GM21825 (cell line): ENCODE results near the gene IFNA8.
"Not testable (repeated sequence)": the region's sequence is repeated elsewhere in the genome, so short reads cannot be mapped to it uniquely, and the experiment has no call there.

Experiments
- ATAC-seq: cut with Tn5 transposase; IDR thresholded peaks from one replicate; pipeline ENCODE4 v1.9.1; 2021; ENCODE audit warnings: mild to moderate bottlenecking, moderate library complexity; ENCODE audit not compliant: unreplicated experiment

The IFNA8 gene

DNA sequence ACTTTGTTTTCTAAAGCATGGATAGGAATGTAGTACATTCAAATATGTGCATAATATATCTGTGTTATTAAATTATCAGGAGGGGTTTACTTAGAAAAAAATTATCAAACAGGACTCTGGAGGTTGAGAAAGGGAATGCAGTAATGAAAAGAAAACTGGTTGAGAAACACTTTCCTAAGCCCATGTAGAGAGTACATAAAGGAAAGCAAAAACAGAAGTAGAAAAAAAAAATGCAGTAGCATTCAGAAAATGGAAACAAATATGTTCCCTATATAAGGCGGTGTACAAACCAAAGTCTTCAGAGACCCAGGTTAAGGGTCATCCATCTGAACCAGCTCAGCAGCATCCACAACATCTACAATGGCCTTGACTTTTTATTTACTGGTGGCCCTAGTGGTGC, at the start of gene IFNA8:
IFNA8 (plus strand) TSS at position 301 of the 400 bp plus-strand sequence; CDS start at position 361, 60 bp downstream.
- no peak for ATAC-seq

DNA sequence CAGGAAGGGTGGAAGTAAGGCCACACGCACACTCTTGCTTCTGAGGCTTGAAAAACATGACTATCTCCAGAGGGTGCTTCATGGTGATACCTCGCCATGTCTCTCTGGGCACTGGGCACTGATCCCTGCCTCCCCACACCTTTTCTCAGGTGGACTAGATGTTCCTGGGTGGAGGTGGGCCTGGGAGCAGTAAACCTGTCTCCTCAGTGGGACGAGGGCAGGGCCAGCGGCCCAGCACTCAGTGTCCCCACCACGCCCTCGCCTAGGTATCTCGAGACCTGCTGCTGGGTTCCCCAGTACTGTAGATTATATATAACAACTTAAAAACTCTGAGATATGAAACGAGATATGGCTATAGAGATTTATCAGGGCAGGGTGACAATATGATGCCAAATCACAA, 46.6 kb upstream of the IFNA8 start:
- no peak for ATAC-seq

DNA sequence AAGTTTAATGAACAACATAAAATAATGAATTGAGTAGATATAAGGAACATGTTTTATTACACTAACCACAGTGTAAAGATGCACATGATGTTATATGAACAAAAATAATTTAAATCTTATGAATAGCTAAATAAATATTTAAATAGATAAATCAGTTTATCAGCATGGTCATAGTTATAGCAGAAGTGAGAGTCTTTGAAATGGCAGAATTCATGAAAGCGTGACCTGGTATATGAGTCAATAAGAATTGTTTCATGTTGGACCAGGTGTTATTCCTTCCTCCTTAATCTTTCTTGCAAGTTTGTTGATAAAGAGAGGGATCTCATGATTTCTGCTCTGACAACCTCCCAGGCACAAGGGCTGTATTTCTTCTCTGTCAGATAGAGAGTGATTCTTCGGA, 41.7 kb upstream of the IFNA8 start:
- peak; percentile 90 for ATAC-seq

DNA sequence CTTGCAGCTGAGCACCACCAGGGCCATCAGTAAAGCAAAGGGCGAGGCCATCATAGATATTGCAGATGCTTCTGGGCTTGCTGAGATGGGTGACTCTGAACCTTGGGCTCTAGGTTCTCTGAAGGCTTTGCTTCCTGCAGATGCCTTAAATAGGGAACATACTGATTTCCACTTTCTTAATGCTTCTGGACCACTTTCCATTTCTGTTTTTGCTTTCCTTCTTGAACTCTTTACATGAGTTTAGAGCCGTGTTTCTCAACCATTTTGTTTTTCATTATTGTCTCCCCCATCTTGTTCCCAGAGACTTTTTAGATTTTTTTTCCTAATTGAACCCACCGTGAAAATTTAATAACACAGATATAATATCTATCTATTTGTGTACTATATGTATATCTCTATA, 41.0 kb upstream of the IFNA8 start, which contains the start of gene IFNA13:
IFNA13 (minus strand) TSS at position 101 of the 400 bp plus-strand sequence; CDS start at position 54, 47 bp downstream.
- ATAC-seq = no peak

DNA sequence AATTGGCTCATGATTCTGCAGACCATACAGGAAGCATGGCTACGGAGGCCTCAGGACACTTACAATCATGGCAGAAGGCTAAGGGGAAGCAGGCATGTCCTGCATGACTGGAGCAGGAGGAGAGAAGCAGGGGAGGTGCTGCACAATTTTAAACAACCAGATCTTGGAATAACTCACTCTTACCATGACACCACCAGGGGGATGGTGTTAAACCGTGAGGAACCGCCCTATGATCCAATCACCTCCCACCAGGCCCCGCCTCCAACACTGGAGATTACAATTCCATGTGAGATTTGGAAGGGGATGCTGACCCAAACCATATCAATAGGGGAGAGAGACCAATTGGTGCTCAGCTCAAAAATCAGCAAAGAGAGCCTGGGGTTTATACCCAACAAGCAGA, 37.5 kb upstream of the IFNA8 start:
- ATAC-seq = not testable (repeated sequence)

DNA sequence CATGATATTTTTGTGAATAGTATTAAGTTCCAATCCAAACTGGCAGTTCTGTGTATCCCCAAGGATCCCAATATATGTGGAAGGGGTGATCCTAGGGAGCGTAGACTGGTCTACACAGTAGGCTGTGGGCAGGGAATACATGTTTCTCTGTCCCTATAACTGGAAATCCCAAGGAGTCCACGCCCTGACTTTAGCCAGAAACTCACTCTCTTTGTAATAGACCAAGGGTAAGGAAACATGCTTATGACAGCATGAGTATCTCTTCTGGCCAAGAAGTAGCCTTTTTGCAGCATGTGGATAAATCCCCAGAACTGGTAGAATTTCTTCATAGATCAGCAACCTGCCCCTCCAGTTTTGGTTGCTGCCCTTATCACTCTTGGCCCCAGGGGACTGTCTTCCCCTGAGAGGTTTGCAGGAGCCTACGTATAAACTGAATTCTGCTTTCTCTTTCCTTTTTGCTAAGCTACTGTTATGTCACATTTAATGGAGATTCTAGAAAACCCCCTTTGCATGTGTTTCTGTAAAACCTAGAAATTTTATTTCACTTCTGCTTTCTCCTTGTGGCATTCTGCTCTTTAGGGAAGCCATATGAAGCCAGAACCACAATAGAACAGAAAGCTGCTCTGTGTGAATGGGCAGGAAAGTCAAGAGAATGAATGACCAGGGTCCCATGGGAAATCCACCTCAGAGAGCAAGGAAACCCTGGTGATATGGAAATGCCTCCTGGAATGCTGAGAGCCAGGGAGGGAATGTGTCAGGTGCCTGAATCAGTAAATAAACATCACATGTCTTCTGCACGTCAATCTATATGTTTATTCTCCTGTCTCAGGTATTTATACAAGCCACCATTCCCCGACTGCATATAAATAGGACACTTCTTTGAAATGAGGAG, 27.2 kb upstream of the IFNA8 start:
- peak; percentile 96 for ATAC-seq

DNA sequence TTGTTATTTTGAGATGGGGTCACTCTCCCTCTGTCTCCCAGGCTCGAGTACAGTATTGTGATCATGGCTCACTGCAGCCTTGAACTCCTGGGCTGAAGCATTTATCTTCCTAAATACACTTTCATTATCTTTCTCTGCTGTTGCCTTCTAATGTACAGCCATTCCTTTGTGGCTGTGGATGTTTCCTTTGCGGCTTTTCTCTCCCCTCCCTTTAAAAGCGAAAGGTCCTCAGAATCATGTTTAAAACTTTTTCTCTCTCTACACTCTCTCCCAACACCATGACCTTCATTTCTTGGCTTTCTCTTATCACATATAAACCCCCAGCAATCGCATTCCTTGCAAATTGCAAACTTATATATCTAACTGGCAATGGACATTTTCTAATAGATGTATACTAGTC, 25.3 kb upstream of the IFNA8 start:
- ATAC-seq = no peak

DNA sequence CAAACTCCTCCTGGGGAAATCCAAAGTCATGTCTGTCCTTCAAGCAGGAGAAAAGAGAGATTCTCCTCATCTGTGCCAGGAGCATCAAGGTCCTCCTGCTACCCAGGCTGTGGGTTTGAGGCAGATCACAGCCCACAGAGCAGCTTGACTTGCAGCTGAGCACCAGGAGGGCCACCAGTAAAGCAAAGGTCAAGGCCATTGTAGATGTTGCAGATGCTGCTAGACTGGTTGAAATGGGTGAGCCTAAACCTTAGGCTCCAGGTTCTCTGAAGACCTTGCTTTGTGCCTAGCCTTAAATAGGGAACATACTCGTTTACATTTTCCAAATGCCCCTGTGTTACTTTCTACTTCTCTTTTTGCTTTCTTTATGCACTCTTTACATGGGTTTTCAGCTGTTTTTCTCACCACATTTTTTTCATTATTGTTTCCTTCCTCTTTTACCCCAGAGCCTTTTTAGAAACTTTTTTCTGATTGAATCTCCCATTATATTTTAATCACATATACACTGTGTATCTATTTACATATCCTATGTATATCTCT, 23.7 kb upstream of the IFNA8 start, which contains the start of gene IFNA2:
IFNA2 (minus strand) TSS at position 268 of the 540 bp plus-strand sequence; CDS start at position 199, 69 bp downstream.
- peak; percentile 16 for ATAC-seq

DNA sequence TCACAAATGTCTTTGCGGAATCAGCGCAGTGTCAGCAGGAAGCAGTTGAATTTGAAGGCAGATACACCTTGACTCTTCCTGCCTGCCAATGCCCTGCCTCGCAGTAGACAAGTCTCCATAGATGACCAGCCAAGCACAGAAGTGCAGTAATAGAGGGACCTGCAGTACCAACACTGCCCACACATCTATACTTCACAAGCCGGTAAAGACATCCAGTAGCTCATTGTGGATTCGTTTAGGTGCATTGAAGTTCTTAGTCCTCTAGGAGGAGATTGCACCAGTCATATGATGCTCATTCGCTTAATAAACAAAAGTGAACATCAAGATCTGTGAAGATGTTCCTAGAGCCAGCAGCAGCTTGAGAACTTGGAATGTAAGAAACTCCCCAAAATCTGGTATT, 16.6 kb upstream of the IFNA8 start:
- peak; percentile 76 for ATAC-seq

DNA sequence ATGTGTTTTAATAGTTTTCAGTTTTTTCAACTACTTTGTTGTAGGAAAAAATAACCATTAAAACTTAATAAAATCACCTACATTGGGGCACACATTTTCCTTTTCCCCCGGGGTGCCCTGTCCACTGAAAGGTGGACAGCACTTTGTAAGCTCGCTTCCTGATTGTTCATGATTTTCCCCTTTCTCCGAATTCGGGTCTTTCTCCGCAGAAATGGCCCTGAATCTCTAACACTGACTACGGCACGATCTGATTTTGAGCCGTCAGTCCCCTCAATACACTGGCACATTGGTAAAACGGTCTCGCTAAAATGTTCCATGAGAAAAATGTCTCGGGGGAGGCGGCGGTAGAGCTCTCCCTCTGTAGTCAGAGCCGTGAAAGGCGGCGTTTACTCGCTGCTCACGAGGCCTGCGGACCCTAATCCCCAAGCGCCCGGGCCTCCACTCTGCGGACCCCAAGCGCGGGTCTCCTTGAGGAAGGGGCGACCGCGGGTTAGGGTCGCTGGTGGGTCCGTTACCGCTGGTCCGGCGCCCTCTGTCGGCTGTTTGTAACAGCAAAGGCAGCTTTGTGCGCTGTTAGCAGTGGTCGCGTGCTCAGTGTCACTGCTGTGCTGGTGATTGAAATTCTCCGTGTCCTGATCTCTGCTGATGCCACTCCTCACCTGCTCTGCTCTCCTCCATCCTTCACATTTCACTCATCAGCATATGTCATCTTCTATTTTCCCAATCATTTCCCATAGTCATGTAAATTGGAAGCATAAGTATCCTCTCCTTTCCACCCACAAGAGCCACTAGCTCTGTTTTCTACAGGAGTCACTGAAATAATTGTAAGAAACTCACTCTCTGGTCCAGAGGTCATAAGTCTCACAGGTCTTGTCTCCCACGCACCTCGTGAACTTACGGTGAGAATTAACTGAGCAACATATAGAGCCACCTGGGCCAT, 12.9 kb upstream of the IFNA8 start:
- peak; percentile 68 for ATAC-seq

DNA sequence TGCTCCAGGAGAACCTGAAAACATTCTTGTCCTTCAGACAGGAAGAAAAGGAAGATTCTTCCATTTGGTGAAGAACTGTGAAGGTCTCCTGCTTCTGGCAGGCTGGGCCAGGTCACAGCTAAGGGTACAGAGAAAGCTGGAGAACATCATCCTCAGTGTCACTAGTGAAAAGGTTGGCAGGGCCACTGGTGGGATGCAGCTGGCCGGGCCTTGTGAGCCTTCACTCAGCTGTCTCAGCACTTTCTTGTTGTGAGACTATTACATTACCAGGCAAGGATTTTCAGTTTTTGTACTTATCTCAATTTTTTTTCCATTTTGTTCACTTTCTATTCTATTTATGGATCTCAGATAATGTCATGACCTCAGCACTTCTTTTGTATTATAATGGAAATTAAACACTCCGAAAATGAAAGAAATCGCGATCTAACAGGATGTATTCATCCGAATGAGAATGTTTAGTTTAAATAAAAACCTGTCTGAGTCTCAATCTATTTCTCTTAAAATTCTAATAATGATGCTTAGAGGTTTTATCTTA, 9.9 kb upstream of the IFNA8 start:
- ATAC-seq = no peak

DNA sequence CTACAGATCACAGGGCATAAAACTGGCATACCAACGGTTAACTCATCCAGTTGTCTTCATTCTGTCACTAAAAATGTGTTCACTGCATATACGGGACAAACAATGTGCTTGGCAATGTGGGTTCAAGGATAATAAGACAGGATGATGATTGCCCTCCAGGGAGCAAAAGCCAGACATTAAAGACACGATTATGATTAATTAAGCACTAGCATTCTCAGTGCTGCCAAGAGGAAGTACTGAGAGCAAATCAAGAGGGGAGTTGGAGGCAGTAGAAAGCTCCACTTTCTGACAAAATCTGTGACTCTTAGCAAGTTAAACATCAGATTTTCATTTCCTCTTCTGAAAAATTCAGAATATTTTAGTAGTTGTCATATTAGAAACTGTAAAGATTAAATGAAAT, 9.0 kb upstream of the IFNA8 start:
- ATAC-seq = no peak

DNA sequence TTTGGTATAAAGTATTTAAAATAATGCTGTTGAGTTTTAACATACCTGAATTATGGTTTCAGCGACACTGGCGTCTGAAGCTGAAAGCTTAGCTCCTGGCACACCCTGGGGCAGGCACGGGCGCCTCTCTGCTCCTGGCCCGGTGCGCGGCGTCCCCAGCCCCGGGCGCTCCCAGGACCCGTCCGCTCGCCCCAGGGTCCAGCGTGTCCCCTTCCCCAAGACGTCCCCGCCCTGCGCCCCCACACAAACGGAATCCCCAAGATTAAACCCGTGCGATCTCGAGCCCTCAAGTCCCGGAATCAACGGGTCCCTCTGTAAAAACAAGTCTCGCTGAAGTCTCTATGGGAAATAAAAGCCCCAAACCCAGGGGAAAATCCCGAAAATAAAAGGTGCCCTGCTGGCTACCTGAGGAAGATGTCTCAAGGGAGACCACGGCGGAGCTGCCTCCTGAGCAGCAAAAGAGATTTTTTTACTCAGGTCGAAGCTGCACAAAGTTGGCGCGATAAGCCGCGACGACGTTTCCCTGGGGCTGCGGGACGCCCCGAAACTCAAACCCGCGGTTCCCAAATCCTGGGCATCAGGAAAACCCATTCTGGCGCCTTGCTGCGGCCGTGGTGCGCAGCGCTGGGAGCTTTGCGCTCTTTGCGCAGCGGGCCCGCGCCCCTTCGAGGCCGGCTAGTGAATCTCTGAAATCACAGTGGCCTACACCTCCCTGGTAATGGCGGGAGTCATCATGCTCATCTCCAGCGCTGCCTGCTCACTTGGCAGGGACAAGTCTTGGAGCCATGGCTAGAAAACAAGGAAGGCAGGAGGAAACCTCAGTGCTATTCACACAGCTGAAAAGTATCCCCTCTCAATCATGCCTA, 6.3 kb upstream of the IFNA8 start:
- ATAC-seq = no peak

DNA sequence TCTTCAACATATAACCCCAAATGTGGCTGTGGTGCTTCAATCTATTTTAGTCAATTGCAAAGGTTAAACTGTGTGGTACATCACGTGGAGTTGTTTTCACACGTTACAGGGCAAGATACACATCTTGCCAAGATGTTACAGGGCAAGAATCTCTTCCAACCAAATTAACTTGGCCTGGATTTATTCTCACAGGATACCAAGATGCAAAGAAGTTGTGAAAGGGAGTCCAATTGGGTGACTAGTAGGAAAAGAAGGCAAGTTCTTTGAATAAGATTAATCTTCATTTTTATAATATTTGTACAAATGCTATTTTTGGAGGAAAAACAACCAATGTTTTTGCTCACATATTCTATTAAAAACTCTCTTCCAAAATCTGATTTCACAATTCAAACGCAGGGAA, 4.8 kb upstream of the IFNA8 start:
- ATAC-seq = no peak

DNA sequence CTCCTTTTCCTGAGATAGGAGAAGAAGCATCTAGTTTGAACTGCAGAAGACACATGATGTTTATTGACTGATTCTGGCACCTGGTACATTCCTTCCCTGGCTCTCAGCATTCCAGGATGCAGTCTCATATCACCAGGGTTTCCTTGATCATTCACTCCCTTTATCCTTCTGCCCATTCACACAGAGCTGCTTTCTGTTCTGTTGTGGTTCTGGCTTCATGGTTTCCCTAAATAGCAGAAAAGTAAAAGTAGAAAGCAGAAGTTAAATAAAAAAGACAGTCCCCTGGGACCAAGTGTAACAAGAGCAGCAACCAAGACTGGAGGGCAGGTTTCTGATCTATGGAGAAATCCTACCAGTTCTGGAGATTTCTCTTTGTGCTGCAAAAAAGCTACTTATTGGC, 3.2 kb downstream of the IFNA8 start:
- ATAC-seq = peak; percentile 52

DNA sequence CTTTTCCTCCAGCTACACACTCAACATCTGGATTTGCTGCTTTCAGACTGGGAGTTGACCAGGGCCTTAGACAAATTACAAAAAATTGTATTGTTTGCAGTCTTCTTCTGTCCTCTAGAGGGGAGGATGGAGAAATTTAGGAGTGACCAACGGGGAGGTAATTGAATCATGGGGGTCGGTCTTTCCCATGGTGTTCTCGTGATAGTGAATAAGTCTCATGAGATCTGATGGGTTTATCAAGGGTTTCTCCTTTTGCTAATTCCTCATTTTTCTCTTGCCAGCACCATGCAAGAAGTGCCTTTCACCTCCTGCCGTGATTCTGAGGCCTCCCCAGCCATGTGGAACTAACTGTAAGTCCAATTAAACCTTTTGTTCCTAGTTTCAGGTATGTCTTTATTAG, 4.2 kb downstream of the IFNA8 start:
- no peak for ATAC-seq

DNA sequence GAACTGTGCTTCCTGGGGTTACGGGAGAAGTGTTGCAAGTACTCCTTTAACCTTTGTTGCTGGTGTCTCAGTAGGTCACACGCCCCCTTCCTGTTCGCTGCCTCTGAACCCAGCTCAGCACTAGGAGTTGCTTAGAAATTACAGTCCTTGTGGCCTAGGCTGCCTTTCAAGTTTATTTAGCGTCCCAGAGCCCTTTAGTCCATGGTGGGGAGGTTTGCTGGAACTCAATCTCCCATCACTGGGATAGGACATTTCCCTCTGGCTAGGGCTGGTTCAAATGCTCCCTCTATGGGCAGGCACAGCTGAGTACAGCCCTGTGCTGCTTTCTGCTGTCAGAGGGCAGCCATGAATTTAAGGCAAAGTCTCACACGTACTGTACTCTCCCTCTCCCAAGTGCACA, 4.7 kb downstream of the IFNA8 start:
- ATAC-seq = no peak

DNA sequence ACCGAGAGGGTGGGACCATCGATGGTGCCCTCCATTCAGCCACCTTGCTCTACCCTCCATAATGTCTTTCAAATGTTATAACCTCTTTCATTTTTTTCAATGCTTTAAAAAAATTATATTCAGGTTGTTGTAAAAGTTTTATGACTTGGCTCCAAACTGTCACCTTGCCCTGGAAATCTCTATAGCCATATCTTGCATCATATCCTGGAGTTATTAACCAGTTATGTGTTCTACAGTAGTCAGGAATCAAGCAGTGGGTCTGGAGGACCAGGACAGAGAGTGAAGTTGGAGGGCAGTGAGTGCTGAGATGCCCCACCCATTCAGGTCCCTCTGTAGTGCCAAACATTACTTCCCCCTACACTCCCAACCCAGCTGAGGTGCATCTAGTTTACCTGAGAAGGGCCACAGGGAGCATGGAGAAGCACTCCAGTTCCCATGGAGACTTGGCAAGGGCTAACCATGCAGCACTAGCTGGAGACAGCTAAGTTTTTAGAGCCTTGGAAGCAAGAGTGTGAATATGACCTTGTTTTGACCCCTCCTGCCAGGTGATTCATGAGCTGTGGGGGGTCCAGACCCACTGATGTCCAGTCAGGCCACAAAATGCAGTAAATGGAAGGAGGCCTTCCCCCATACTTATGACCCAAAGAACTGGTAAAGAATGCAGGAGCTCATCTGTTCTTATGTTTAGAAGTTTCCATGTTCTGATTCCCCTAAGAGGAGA, 5.5 kb downstream of the IFNA8 start:
- no peak for ATAC-seq
